Endometrial microvascular endothelial cells (primary cell): ENCODE measurements around the gene ZBTB7C. TPM values are rescaled to one million over a fixed set of nuclear protein-coding genes. Genes with fewer than 3 reads are reported as not detected.

Experiments
- in situ Hi-C: cut with HindIII; loops from 2 replicates; pipeline ENCODE4 v1.10.0; 2017; ENCODE audit warnings: low sequenced_read_pairs, low pct_unique_long_range_greater_than_20kb; ENCODE audit errors: inconsistent ontology term
- total RNA-seq: library from RNA; depleted of rRNA; stranded (reverse); fragments of >200 nt; gene quantifications from one replicate; pipeline ENCODE4 v1.2.3, GENCODE V29; 2015; ENCODE audit errors: inconsistent ontology term

Gene ZBTB7C
- total RNA-seq, 1 donor from 2014 or later = not detected

DNA sequence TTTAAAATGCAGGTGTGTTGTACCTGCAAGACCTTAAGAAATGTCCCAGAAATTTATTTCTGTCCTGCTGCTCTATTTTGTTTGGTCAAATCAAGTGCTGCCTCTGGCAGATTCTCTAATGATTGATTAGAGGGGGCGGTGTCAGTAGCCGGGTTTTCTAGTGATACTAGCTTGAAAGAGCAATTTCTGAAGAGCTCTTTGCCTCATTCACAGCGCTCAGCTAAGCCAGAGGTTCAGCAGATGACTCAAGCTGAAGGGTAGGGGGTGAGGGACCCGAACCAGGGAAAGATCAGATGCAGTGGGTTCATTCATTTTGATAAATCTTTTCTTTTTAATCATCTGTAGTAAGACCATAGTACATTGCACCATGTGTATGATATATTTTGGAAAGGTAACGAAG lies 15.0 kb downstream of the ZBTB7C start:
- in situ Hi-C loops = no loop called here

DNA sequence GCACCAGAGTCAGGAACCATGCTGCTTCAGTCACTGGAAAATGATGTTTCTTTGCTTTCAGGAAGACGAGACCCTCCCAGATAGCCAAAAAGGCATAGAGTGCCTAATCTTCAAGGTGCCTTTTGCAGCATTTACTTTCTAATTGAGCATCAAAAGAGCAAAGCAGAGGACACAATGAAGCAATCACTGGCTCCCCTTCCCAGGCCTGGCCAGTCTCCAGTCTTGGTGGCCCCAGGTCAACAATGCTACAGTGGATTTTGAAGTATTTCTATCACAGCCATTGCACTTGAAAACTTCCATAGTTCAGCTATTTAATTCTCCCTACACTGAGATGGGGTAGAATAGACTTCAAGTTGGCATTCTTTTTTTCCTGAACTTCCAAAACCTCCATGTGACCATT lies 15.4 kb downstream of the ZBTB7C start:
- in situ Hi-C loops = no loop called here

DNA sequence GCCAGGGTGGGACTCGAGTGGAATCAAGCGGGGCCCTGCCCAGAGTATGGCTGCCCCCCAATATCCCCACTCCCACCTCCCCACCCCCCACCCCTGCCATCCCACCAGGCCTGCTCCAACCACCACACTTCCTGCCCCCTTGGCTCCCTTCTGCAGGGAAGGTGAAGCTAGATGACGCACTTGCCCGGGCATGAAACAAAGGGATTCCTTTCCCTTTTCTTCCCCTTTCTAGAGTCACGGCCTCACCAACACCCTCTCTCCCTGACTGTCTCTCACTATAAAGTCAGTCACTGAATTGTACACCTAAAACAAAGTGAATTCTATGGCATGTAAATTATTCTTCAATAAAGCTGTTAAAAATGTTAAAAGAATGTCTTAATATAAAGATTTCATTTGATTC lies 16.0 kb downstream of the ZBTB7C start:
- in situ Hi-C loops = no loop called here

DNA sequence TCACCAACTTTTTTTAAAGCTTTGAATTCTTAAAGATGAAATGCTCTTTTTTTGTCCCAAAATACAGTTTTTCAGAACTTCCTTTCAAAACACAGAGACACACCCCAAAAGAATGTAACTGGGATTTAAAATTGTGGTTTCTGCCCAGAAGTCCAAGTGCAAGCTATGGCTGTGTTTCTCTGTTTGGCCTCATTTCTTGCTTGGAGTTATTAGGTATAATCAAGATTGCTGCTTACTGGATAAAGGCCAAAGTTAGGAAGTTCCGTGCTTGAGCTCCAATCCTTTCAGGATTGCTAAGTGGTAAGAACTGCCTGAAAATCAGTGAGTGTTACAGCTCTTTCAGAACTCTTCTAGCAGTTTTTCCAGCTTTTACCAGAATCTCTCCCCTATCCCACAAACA lies 16.9 kb downstream of the ZBTB7C start:
- in situ Hi-C loops = no loop called here

DNA sequence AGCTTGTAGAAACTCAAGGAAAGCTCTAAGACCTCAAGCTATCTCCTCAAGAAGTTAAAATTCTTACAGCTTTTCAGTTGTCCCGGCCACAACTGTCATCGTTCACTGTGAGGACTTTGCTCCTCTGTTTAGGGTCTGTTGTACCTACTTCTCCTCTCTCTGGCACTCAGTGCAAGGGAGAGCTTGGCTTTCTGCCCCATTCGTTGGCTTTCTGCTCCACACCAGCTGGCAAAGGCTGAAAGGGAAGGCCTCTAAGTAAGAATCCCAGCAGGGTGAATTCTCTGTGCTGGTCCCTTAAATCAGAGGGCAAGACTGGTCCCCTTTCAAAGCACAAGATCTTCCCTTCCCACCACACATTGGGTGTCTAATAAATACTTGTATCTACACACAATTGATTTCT lies 17.3 kb downstream of the ZBTB7C start:
- in situ Hi-C loops = no loop called here

DNA sequence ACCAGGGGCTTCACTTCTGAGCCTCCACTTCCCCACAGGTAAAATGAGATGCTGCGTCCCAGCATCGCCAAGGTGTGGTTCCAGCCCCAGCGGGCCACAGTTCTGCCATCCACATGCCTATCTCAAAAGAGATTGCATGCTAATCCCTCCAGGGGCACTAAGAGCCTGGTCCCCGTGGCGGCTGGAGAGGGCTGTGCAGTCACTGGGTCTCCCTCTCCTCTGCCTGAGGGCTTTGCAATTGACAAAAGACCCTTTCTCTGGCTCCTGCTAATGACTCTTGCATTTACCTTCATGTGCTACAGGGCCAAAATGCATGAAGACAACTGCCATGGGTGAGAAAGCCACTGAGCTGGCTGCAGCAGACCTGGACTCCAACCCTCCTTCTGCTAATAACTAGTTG lies 18.5 kb downstream of the ZBTB7C start:
- in situ Hi-C loops = no loop called here

DNA sequence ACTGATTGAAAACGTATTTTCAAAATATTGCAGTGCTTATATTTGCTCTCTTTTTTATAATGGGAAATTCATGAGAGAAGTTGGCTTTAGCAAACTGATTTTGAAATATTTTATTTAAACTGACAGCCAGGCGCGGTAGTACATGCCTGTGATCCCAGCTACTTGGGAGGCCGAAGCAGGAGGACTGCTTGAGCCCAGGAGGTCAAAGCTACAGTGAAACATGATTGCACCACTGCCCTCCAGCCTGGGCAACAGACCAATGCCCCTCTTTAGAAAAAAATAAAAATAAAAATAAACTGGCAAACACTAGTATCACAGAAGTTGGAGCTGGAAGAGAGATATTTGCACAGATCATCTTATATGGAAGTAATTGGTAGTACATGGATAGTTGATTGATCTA lies 20.7 kb downstream of the ZBTB7C start:
- in situ Hi-C loops = no loop called here

DNA sequence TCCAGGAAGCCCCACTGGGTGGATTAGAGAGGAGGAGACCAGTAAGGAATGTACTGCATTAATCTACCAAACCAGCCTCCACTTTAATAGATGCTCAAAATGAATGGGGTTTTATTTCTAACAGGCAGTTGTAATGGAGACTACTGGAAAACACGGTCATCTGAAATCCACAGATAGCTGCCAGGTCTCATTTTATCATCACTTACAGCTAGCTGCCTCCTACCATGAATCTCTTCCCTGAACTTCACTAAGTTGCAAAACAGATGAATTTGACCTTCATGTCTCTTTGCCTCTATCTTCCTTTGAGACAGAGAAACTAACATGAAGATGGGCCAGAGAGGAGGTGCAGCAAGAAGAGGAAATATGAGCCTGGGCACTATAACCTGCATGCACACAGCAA lies 21.9 kb downstream of the ZBTB7C start:
- in situ Hi-C loops = no loop called here

DNA sequence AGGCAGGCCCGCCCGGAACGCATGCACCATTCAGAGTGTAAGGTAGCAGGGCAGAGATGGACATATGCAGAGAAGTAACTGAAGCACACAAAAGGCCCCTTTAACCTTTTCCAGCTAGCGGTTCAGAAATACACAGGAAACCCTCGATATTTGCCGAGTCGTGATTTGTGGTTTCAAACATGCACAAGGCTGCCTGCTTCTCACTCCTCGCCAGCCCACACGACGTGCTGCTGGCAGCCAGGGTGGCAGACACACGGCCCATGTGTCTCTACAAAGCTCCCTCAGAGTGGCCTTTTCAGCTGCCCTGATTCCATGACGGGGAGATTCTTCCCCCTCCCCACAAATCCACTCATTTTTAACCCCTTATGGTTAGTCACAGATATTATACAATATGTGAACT lies 23.6 kb downstream of the ZBTB7C start:
- in situ Hi-C loops = no loop called here

DNA sequence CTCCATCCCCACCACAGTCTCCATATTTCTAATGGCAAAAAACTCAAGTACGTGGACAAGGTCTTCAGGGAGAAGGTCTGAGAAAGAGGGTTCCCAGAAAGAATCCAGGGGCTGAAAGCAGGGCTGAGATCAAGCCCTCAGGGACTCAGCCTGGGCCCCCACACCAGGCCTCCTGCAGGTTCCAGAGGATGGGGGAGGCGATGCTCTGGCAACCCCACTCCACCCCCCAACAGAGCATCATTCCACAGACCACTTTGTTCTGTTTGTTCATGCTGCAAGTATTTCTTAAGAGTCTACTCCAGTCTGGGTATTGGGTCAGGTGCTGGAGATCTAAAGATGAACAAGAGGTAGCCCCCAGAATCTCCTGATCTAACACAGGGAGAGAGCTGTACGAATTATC lies 32.2 kb downstream of the ZBTB7C start:
- in situ Hi-C loops = no loop called here

DNA sequence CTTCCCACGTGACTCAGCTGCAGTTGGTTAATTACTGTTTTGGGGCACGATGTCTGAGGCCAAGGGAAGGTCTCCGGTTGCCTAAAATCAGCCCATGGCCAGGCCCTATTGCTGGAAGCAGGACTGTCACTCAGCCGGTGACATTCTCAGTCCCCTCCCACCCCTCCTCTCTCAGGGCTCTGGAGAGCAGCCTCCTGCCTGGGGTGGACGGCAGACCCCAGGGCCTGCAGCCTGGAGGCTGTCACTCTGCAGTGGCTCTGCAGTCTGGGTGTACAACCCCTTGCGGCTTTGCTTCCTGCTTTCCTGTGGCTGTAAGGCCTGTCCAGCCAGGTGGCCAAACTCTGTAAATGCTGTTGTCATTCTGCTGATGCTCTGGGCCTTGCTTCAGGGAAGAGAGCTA lies 32.8 kb downstream of the ZBTB7C start:
- in situ Hi-C loops = no loop called here

DNA sequence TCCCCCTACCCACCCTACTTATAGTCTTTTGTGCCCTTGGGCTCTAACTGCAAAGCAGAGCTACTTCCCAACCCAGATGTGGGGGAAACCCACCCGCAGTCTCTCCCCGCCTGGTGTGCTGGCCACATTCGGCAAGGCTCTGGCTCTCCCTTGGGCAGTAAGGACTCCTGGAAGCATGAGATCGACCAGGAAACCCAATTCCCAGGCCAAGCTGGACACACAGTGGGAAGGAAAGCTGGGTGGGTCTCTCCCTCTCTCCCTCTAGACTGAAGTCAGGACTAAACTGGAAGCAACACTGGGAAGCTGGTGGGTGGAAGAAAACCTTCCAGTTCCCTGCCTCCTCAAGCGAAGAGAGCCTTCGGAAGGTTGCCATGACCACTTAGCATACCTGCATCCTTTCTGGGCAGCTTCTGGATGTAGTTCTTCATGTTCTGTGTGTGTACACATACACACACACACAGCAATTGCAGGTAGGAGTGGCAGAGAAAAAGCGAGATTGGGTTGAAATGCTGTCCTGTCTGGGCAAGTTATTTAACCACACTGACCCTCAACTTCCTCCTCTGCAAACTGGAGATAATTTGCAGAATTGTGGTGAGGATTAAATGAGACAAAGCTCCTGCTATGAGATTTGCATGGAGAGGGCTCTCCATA lies 33.9 kb downstream of the ZBTB7C start:
- in situ Hi-C loops = no loop called here

DNA sequence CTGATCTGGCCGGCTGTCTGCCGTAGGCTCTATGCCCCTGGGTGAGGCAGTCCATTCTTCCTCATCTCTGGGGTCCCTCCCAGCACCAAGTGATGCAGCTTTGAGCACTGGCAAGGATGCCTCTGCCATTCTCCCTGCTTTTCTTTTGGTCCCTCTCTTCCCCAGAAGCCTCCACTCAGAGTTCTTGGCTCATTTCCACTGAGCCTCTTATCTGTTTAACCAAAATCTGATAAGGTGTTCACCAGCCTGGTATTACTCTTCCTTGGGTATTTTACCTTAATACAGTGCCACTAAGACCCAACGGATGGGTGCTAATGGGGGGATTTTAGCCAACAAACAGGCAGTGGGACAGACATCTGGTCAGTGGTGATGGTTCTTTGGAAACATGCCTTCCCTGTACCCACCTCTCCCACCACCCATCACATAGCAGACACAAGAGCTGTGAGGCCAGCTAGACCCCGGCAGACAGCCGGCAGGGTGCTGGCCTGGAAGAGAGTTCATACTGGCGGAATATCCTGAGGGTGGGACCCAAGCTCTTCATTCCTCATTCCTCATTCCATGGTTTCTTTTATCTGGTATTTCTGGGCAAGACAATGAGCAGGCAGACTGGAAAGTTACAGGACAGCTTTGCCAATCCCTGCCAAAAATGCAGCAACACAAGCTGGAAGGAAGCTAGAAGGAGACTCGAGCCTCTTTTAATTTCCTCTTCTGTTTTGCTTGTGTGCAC lies 34.6 kb downstream of the ZBTB7C start:
- in situ Hi-C loops = no loop called here

DNA sequence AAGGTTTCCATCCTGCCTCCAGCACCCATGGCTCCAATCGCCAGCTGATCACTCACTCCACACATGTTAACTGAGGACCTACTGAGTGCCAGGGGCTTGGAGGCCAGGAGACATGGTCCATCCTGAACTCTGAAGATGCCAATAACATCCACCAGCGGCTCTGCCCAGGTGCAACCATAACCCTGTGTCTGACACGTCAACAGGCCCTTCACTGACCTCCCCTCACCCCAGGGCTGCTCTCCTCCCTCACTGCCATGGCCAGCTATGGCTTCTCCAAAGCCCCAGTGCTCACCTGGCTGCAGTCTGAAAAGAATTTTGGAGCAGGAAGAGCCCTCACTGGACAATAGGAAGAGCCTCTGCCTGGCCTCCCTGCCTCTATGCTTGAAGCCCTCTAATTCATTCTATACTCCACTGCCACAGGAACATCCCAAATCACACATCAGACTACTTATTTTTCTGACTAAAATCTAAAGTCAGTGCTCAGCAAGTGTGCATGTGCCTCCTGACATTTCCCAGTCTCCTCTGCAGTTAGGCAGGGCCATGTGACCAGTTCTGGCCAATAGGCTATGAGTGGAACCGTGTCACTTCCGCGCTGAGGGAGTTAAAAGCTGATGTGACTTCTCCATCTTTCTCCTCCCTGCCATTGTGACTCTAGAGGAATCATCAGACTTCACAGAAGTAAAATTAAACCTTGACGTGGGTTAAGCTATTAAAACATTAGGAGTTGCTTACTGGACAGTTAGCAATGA lies 37.2 kb downstream of the ZBTB7C start:
- in situ Hi-C loops = no loop called here

DNA sequence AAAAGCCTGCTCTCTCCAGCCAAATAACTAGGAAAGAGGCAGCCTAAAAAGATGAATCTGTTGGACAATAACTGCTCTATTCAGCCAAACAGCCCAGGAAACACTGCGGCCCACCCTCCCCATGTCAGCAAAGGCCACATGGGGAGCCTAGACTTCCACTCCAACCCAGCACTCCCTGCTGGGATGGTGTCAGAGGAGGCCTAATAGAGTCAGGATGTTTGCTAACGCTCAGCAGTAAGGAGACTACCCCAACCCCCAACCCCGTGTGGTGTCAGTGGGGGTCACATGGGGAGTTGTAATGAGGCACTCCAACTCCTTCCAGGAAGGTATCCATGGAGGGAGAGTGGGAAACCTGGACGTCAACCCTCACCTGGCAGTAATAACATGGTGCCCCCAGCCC lies 41.6 kb downstream of the ZBTB7C start:
- in situ Hi-C loops = no loop called here

DNA sequence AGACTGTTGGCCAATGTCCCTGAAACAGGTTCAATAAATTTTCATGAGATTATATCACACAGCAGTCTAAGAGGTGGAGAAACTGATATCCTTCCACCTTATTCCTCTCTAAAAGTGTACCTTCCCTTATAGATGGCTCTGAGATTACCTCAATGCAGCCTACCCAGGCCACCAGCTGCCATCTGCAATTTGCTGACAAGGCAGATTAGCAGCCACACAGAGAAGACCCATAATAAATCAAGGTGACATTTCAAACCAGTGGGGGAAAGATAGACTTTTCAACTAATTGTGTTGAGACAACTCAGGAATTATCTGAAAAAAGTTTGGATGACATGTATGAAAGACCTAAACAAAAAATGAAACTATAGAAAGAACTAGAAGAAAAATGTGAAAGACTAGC lies 43.2 kb downstream of the ZBTB7C start:
- in situ Hi-C loops = no loop called here

DNA sequence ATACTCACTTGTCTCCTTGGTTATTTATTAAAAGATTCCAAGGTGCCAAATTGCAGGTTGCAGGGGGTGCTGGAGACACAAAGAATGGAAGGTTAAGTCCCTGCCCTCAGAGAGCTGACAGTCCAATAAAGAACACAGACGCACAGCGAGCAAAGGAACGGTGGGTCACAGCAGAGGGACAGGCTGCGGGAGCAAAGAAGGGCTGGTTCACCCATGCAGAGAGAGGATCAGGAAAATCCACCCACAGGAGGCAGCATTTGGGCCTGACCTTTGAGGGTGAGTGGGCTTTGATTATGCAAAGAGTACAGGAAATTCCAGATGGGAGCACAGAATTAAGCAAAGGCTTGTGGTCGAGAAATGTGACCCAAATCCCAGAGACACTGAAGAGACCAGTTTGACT lies 45.0 kb downstream of the ZBTB7C start:
- in situ Hi-C loops = no loop called here

DNA sequence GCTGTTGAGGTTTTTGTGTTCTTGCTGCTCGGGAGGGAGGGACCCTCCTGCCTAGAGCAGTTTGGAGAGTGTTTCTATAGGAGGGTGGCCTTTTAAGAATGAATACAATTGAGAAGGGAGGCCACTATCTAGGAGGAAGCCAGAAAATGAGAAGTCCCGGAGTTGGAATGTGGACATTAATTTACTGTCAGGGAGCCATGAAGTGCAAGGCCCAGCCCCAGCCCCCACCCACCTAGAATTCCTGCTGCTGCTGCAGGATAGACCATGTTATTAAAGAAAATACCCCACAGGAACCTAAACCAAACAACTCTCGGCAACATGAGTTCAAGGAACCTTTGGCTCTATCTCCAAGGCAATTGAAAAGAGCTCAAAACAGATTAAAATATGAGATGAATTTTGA lies 46.0 kb downstream of the ZBTB7C start:
- in situ Hi-C loops = no loop called here

DNA sequence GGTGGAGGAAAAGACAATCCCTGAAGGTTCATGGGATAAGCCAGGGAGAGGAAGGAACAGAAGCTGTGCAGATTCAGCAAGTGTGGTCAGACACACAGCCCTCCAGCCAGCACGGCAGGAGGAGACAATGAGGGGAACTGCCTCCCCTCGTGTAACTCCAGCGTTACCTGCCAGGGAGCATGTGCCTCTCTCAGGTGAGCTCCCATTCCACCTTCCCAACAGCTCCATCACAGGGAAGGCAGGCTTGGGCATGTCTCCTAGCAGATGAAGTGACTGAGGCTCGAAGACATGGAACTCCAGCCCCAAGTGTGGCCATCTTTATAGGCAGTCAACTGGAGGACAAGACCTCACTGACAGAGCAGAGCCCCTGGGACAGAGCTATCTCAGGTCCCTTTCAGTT lies 47.4 kb downstream of the ZBTB7C start:
- in situ Hi-C loops = no loop called here

DNA sequence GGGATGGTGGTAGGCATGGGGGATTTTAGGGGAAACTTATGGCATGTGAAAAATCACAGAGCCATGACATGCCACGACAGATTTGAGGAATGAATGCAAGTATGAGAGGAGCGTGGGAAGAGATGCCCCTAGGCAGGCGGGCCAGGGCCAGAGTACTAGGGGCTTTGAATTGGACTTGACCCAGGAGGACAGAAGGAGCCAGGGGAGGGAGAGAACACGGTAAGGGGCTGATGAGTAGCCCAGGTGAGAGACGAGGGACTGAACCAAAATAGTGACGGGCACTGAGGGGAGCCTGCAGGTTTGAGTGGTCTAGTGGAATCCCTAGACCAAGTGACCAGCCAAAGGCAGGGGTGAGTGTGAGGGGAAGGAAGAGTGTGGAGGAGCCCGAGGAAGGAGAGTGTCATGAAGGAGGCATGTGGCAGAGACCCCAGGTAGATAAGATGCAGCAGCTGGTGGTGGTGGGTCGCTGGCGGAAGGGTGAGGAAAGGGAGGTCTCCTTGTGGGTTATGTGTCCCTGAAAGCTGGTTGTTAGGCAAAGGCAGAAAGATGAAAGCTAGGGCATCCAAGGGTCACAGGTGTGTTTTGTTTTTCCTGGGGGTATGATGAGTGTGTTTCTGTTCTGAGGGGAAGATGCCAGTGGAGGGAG lies 48.7 kb downstream of the ZBTB7C start:
- in situ Hi-C loops = no loop called here
